ENCODE data around the gene ANO4.

Gene ANO4
- total RNA-seq, result 0 to 0.18 (median 0) reads per million in 4 experiments

GRCh38 chr12:100794441-100795173 lies at the start of gene ANO4:
TSS of gene ANO4 (plus strand) at chr12:100794776. CDS start at chr12:100901786, 107,010 bp downstream.
- DNase-seq, result no peak

- no peak for DNase-seq
Measured at GRCh38 chr12:100745378-100746071, 49.1 kb upstream of the ANO4 start.

GRCh38 chr12:100752841-100753240 lies 41.7 kb upstream of the ANO4 start:
- DNase-seq, result no peak

- no peak for DNase-seq
Measured at GRCh38 chr12:100753837-100754236, 40.7 kb upstream of the ANO4 start.

GRCh38 chr12:100755186-100755585 lies 39.4 kb upstream of the ANO4 start:
- no peak for DNase-seq

- DNase-seq, result no peak
Measured at GRCh38 chr12:100758083-100758482, 36.5 kb upstream of the ANO4 start.

- no peak for DNase-seq
Measured at GRCh38 chr12:100767371-100767770, 27.2 kb upstream of the ANO4 start.

- DNase-seq, result no peak
Measured at GRCh38 chr12:100767950-100768349, 26.6 kb upstream of the ANO4 start.

GRCh38 chr12:100778967-100779590 lies 15.5 kb upstream of the ANO4 start:
- no peak for DNase-seq

- DNase-seq, result no peak
Measured at GRCh38 chr12:100789146-100789545, 5.4 kb upstream of the ANO4 start.

GRCh38 chr12:100789975-100790374 lies 4.6 kb upstream of the ANO4 start:
- DNase-seq, result no peak

GRCh38 chr12:100790552-100790951 lies 4.0 kb upstream of the ANO4 start:
- no peak for DNase-seq

GRCh38 chr12:100793182-100793581 lies 1.4 kb upstream of the ANO4 start:
- no peak for DNase-seq

GRCh38 chr12:100795174-100795799 lies 711 bp downstream of the ANO4 start:
- no peak for DNase-seq

GRCh38 chr12:100795800-100796179 lies 1.2 kb downstream of the ANO4 start:
- no peak for DNase-seq

- DNase-seq, result no peak
Measured at GRCh38 chr12:100796621-100797020, 2.0 kb downstream of the ANO4 start.

- no peak for DNase-seq
Measured at GRCh38 chr12:100797246-100797645, 2.7 kb downstream of the ANO4 start.

GRCh38 chr12:100797786-100798185 lies 3.2 kb downstream of the ANO4 start:
- no peak for DNase-seq

- no peak for DNase-seq
Measured at GRCh38 chr12:100798286-100799160, 3.9 kb downstream of the ANO4 start.

- no peak for DNase-seq
Measured at GRCh38 chr12:100799770-100800169, 5.2 kb downstream of the ANO4 start.

- DNase-seq, result no peak
Measured at GRCh38 chr12:100800723-100801122, 6.1 kb downstream of the ANO4 start.

- DNase-seq, result no peak
Measured at GRCh38 chr12:100801320-100801719, 6.7 kb downstream of the ANO4 start.

All from effector CD8-positive, alpha-beta T cell (primary cell).